Cardiac muscle cell (in vitro differentiated cells and primary cell): ENCODE results near the gene NT5DC2. TPM values are rescaled to one million over a fixed set of nuclear protein-coding genes. Genes with fewer than 3 reads are reported as not detected.

Source experiments
- DNase-seq, 2 donors: peaks; one replicate each; pipeline versions ENCODE4 v3.0.0 to v3.0.0-alpha.2; 2010 to 2017; ENCODE audit warnings: low read depth in 1 of 2, low spot score in 1 of 2
- H3K27ac ChIP-seq: fragments of 200-600 bp; sonication (generic); 2 replicates; pipeline ENCODE4 v1.5.1; 2016
- H3K27me3 ChIP-seq: fragments of 200-600 bp; sonication (generic); 2 replicates; pipeline ENCODE4 v1.6.0; 2016; ENCODE audit warnings: control low read depth
- H3K36me3 ChIP-seq: fragments of 200-600 bp; sonication (generic); 2 replicates; pipeline ENCODE4 v1.5.1; 2016; ENCODE audit warnings: control low read depth
- H3K4me1 ChIP-seq: fragments of 200-600 bp; sonication (generic); 2 replicates; pipeline ENCODE4 v1.8.1; 2017; ENCODE audit warnings: low read depth, mild to moderate bottlenecking, mixed run types
- H3K4me3 ChIP-seq: fragments of 200-600 bp; sonication (generic); 2 replicates; pipeline ENCODE4 v1.5.1; 2016; ENCODE audit warnings: mild to moderate bottlenecking
- H3K9me3 ChIP-seq: fragments of 200-600 bp; sonication (generic); 2 replicates; pipeline ENCODE4 v1.5.1; 2017; ENCODE audit warnings: low read depth, mild to moderate bottlenecking, control low read depth
- CTCF ChIP-seq: IDR thresholded peaks from 2 replicates; pipeline ENCODE4 v1.5.1; 2012; ENCODE audit warnings: low read depth, mild to moderate bottlenecking, low read length
- polyA plus RNA-seq: library from polyadenylated mRNA; unstranded; fragments of >200 nt; fragmentation: Nextera tagmentation; extraction: Ambion mirVana; gene quantifications from 2 replicates; pipeline ENCODE4 v1.2.1, GENCODE V29; 2016
- total RNA-seq: library from RNA; depleted of rRNA; stranded (reverse); fragments of >200 nt; gene quantifications from 2 replicates; pipeline ENCODE4 v1.2.3, GENCODE V29; 2016

Gene NT5DC2
- total and polyA plus RNA-seq, 2 experiments from 2014 or later, result 120 to 233 TPM

- peaks cover 16% of the 10 kb centered on the region for H3K4me1 ChIP-seq
- no peaks in the 10 kb centered on the region for H3K9me3 ChIP-seq
- H3K27me3 ChIP-seq, result no peaks in the 10 kb centered on the region
- no peak for DNase-seq
- H3K4me3 ChIP-seq, result no peak overlapping the region
- no peak for TF ChIP-seq CTCF
- peaks cover 78% of the 10 kb centered on the region for H3K36me3 ChIP-seq
- no peak overlapping the region for H3K27ac ChIP-seq
Observed at GRCh38 chr3:52479037-52479876, 54.4 kb downstream of the NT5DC2 start.

- Histone ChIP-seq H3K27ac (no peak overlapping the region), H3K4me1 (peaks cover under 1% of the 10 kb centered on the region), H3K27me3 (no peaks in the 10 kb centered on the region), H3K4me3 (no peak overlapping the region), H3K9me3 (no peaks in the 10 kb centered on the region), H3K36me3 (peaks cover 91% of the 10 kb centered on the region)
- no peak for TF ChIP-seq CTCF
- DNase-seq, result no peak
Observed at GRCh38 chr3:52477796-52478095, 55.9 kb downstream of the NT5DC2 start.

GRCh38 chr3:52477076-52477795 lies 56.4 kb downstream of the NT5DC2 start:
- no peaks in the 10 kb centered on the region for H3K9me3 ChIP-seq
- H3K4me3 ChIP-seq, result no peak overlapping the region
- peaks cover 91% of the 10 kb centered on the region for H3K36me3 ChIP-seq
- H3K4me1 ChIP-seq, result no peaks in the 10 kb centered on the region
- no peaks in the 10 kb centered on the region for H3K27me3 ChIP-seq
- DNase-seq, result no peak
- H3K27ac ChIP-seq, result no peak overlapping the region
- TF ChIP-seq CTCF, result no peak

Other genes starting within 250 kb of the NT5DC2 start
- 6.9 and 11.5 TPM in 2 replicates for gene GLYCTK, start 246.0 kb downstream of the NT5DC2 start, total RNA-seq
- 1.2 and 8.6 TPM in 2 replicates for gene GLYCTK, start 246.0 kb downstream of the NT5DC2 start, polyA plus RNA-seq
- 3.2 and 3.6 TPM in 2 replicates for gene DNAH1, start 217.5 kb downstream of the NT5DC2 start, total RNA-seq
- 0.81 and 1.4 TPM in 2 replicates for gene DNAH1, start 217.5 kb downstream of the NT5DC2 start, polyA plus RNA-seq
- 100 and 115 TPM in 2 replicates for gene BAP1, start 123.8 kb downstream of the NT5DC2 start, total RNA-seq
- gene BAP1, start 123.8 kb downstream of the NT5DC2 start, polyA plus RNA-seq, result 63.7 and 67.9 TPM in 2 replicates
- gene PHF7, start 123.2 kb downstream of the NT5DC2 start, total RNA-seq, result 14.2 and 22.9 TPM in 2 replicates
- 24.3 and 47.8 TPM in 2 replicates for gene PHF7, start 123.2 kb downstream of the NT5DC2 start, polyA plus RNA-seq
- 6.5 and 13.6 TPM in 2 replicates for gene SEMA3G, start 88.8 kb downstream of the NT5DC2 start, total RNA-seq
- gene SEMA3G, start 88.8 kb downstream of the NT5DC2 start, polyA plus RNA-seq, result 3.2 and 3.4 TPM in 2 replicates
- 1,875 and 4,623 TPM in 2 replicates for gene TNNC1, start 79.8 kb downstream of the NT5DC2 start, total RNA-seq
- gene TNNC1, start 79.8 kb downstream of the NT5DC2 start, polyA plus RNA-seq, result 1,312 and 3,313 TPM in 2 replicates
- 131 and 205 TPM in 2 replicates for gene NISCH, start 78.3 kb downstream of the NT5DC2 start, total RNA-seq
- gene NISCH, start 78.3 kb downstream of the NT5DC2 start, polyA plus RNA-seq, result 80.8 and 108 TPM in 2 replicates
- 0.81 and 2.2 TPM in 2 replicates for gene STAB1, start 38.5 kb downstream of the NT5DC2 start, total RNA-seq
- gene STAB1, start 38.5 kb downstream of the NT5DC2 start, polyA plus RNA-seq, result 0.91 TPM in 1 of 2 replicates, not detected in the other
- 1.0 and 23.8 TPM in 2 replicates for gene UQCC5, start 2.7 kb upstream of the NT5DC2 start, total RNA-seq
- gene UQCC5, start 2.7 kb upstream of the NT5DC2 start, polyA plus RNA-seq, result 64.7 and 89.3 TPM in 2 replicates
- gene PBRM1, start 152.1 kb upstream of the NT5DC2 start, total RNA-seq, result 48.8 and 76.2 TPM in 2 replicates
- gene PBRM1, start 152.1 kb upstream of the NT5DC2 start, polyA plus RNA-seq, result 64.0 and 66.4 TPM in 2 replicates
- 53.8 and 57.3 TPM in 2 replicates for gene GNL3, start 152.2 kb upstream of the NT5DC2 start, total RNA-seq
- gene GNL3, start 152.2 kb upstream of the NT5DC2 start, polyA plus RNA-seq, result 83.2 and 92.2 TPM in 2 replicates
- gene GLT8D1, start 171.9 kb upstream of the NT5DC2 start, total RNA-seq, result 75.4 and 85.0 TPM in 2 replicates
- 74.2 and 75.4 TPM in 2 replicates for gene GLT8D1, start 171.9 kb upstream of the NT5DC2 start, polyA plus RNA-seq
- 103 and 173 TPM in 2 replicates for gene SPCS1, start 172.2 kb upstream of the NT5DC2 start, total RNA-seq
- 217 and 234 TPM in 2 replicates for gene SPCS1, start 172.2 kb upstream of the NT5DC2 start, polyA plus RNA-seq
- 14.7 and 22.5 TPM in 2 replicates for gene NEK4, start 237.1 kb upstream of the NT5DC2 start, total RNA-seq
- 11.2 and 12.4 TPM in 2 replicates for gene NEK4, start 237.1 kb upstream of the NT5DC2 start, polyA plus RNA-seq
- not detected in 2 replicates for gene ITIH1, start 243.7 kb upstream of the NT5DC2 start, total RNA-seq
- gene ITIH1, start 243.7 kb upstream of the NT5DC2 start, polyA plus RNA-seq, result 0.20 TPM in 1 of 2 replicates, not detected in the other